ENCODE data around the gene PRPH. TPM values are rescaled to one million over a fixed set of nuclear protein-coding genes. Genes with fewer than 3 reads are reported as not detected.

The PRPH gene
- total RNA-seq, 1 donor from 2014 or later, result not detected

DNA sequence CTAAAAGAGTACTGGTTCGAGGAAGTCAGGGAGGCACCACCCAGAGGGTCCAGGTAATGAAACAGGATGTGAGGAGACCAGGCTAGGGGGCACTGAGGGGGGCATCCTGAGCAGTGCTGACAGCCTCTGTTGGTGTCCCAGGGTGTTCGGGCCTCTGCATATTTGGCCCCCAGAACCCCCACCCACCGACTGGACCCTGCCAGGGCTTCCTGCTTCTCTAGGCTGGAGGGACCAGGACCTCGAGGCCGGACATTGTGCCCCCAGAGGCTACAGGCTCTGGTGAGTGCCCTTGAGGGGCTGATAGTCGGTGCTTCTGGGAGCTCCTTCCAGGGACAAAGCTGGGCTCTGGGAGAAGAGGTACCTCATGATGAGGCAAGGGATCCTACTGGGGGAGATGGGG, 30.7 kb downstream of the PRPH start:
- H3K4me3 Mint-ChIP-seq (ENCODE audit: unreplicated experiment), result no peak overlapping the region
- H3K9me3 Mint-ChIP-seq (ENCODE audit: low read depth), result no peaks in the 10 kb centered on the region
- no peak for DNase-seq (ENCODE audit: low spot score)
- H3K4me1 Mint-ChIP-seq (ENCODE audit: low read depth), result peaks cover 22% of the 10 kb centered on the region
- H3K27me3 Mint-ChIP-seq (ENCODE audit: low read depth), result no peaks in the 10 kb centered on the region
- H3K27ac Mint-ChIP-seq (ENCODE audit: unreplicated experiment), result no peak overlapping the region
- TF ChIP-seq, protein P1, sequence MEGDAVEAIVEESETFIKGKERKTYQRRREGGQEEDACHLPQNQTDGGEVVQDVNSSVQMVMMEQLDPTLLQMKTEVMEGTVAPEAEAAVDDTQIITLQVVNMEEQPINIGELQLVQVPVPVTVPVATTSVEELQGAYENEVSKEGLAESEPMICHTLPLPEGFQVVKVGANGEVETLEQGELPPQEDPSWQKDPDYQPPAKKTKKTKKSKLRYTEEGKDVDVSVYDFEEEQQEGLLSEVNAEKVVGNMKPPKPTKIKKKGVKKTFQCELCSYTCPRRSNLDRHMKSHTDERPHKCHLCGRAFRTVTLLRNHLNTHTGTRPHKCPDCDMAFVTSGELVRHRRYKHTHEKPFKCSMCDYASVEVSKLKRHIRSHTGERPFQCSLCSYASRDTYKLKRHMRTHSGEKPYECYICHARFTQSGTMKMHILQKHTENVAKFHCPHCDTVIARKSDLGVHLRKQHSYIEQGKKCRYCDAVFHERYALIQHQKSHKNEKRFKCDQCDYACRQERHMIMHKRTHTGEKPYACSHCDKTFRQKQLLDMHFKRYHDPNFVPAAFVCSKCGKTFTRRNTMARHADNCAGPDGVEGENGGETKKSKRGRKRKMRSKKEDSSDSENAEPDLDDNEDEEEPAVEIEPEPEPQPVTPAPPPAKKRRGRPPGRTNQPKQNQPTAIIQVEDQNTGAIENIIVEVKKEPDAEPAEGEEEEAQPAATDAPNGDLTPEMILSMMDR (IDR thresholded peaks at IDR 0.05), result no peak
- H3K36me3 Mint-ChIP-seq (ENCODE audit: low read depth), result peaks cover 2% of the 10 kb centered on the region

DNA sequence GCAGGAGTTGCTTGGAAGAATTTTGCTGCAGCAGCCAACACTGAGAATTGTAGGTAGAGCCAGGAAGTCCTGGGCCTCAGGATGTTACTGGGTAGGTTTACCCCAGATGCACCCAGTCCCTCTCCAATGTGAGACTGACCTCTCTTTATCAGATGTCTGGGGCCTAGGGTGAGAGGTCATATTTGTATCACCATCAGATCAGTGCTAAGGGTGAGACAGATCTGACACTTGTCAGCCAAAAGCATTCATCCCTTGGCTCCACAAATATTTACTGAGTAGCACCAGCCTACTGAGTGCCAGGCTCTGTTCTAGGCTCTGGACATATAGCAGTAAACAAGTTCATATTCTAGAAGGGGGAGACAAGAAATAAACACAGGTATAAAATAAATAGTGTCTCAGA, 32.4 kb downstream of the PRPH start:
- no peak for DNase-seq (ENCODE audit: low spot score)
- Mint-ChIP-seq H3K27ac (ENCODE audit: unreplicated experiment) (no peak overlapping the region), H3K4me3 (ENCODE audit: unreplicated experiment) (no peak overlapping the region), H3K36me3 (ENCODE audit: low read depth) (peaks cover 2% of the 10 kb centered on the region), H3K27me3 (ENCODE audit: low read depth) (no peaks in the 10 kb centered on the region), H3K4me1 (ENCODE audit: low read depth) (peaks cover 17% of the 10 kb centered on the region), H3K9me3 (ENCODE audit: low read depth) (no peaks in the 10 kb centered on the region)
- TF ChIP-seq, protein P1 (IDR thresholded peaks at IDR 0.05), result no peak

GRCh38 chr12:49327887-49328286, 32.9 kb downstream of the PRPH start:
- no peak overlapping the region for H3K27ac Mint-ChIP-seq (ENCODE audit: unreplicated experiment)
- peaks cover 16% of the 10 kb centered on the region for H3K4me1 Mint-ChIP-seq (ENCODE audit: low read depth)
- DNase-seq (ENCODE audit: low spot score), result no peak
- TF ChIP-seq, protein P1 (IDR thresholded peaks at IDR 0.05), result no peak
- no peaks in the 10 kb centered on the region for H3K9me3 Mint-ChIP-seq (ENCODE audit: low read depth)
- no peaks in the 10 kb centered on the region for H3K27me3 Mint-ChIP-seq (ENCODE audit: low read depth)
- H3K4me3 Mint-ChIP-seq (ENCODE audit: unreplicated experiment), result no peak overlapping the region
- peaks cover 2% of the 10 kb centered on the region for H3K36me3 Mint-ChIP-seq (ENCODE audit: low read depth)

DNA sequence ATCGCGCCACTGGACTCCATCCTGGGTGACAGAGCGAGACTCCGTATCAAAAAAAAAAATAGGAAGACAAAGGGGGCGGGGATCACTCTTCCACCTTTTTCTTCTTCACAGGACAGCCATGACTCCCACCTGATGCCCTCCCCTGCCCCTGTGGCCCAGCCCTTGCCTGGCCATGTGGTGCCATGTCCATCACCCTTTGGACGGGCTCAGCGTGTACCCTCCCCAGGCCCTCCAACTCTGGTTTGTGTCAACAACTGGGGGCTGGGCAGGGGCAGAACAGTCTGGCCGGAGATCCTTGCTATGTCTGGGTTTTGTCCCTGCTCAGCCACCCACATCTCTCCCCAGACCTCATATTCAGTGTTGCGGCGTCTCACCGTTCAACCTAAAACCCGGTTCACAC, 33.9 kb downstream of the PRPH start:
- no peak for DNase-seq (ENCODE audit: low spot score)
- no peaks in the 10 kb centered on the region for H3K27me3 Mint-ChIP-seq (ENCODE audit: low read depth)
- TF ChIP-seq, protein P1 (IDR thresholded peaks at IDR 0.05), result no peak
- peaks cover 2% of the 10 kb centered on the region for H3K36me3 Mint-ChIP-seq (ENCODE audit: low read depth)
- no peak overlapping the region for H3K27ac Mint-ChIP-seq (ENCODE audit: unreplicated experiment)
- H3K4me1 Mint-ChIP-seq (ENCODE audit: low read depth), result peaks cover 7% of the 10 kb centered on the region
- H3K4me3 Mint-ChIP-seq (ENCODE audit: unreplicated experiment), result no peak overlapping the region
- no peaks in the 10 kb centered on the region for H3K9me3 Mint-ChIP-seq (ENCODE audit: low read depth)

DNA sequence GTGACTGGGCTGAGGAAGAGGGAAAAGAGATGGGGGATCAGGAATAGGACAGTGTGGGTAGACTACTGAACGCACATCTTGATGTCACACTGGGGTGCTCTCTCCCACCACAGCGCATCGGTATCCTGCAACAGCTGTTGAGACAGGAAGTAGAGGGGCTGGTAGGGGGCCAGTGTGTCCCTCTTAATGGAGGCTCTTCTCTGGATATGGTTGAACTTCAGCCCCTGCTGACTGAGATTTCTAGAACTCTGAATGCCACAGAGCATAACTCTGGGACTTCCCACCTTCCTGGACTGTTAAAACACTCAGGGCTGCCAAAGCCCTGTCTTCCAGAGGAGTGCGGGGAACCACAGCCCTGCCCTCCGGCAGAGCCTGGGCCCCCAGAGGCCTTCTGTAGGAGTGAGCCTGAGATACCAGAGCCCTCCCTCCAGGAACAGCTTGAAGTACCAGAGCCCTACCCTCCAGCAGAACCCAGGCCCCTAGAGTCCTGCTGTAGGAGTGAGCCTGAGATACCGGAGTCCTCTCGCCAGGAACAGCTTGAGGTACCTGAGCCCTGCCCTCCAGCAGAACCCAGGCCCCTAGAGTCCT, 35.2 kb downstream of the PRPH start:
- no peak for DNase-seq (ENCODE audit: low spot score)
- H3K27ac Mint-ChIP-seq (ENCODE audit: unreplicated experiment), result no peak overlapping the region
- H3K27me3 Mint-ChIP-seq (ENCODE audit: low read depth), result no peaks in the 10 kb centered on the region
- H3K9me3 Mint-ChIP-seq (ENCODE audit: low read depth), result no peaks in the 10 kb centered on the region
- H3K4me3 Mint-ChIP-seq (ENCODE audit: unreplicated experiment), result no peak overlapping the region
- TF ChIP-seq, protein P1 (IDR thresholded peaks at IDR 0.05), result no peak
- peaks cover 3% of the 10 kb centered on the region for H3K4me1 Mint-ChIP-seq (ENCODE audit: low read depth)
- peaks cover 2% of the 10 kb centered on the region for H3K36me3 Mint-ChIP-seq (ENCODE audit: low read depth)
